ENCODE data around the gene HS3ST4. TPM values are rescaled to one million over a fixed set of nuclear protein-coding genes. Genes with fewer than 3 reads are reported as not detected.

The HS3ST4 gene
- total RNA-seq, 1 experiment from 2014 or later: not detected

DNA sequence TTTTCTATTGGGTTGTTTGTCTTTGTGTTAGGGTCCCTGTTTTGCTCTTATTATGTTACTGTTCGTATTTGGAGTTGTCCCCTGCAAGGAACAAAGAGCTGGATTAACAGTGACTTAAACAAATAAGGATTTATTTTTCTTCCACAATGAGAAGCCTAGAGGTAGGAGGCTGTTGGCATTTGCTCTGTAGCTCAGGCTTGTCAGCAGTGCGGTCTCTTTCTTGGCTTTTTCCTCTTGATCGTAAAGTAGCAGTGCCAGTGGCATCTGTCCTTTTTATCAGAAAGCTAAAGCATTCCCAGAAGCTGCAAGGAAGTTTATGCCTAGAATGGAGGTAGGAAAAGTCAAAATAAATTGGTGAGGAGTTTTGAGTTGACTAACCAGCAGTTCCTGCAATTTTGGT lies 154.1 kb downstream of the HS3ST4 start:
- no peaks in the 10 kb centered on the region for H3K27me3 ChIP-seq (ENCODE audit: insufficient read depth, low read length)
- H3K79me2 ChIP-seq (ENCODE audit: insufficient read depth, low read length): no peaks in the 10 kb centered on the region
- intact Hi-C loops (cut with micrococcal nuclease): loop anchor here (1.0 kb wide), 1 partner anchor 15 kb away; no protein-coding TSS in a partner anchor
- POLR2A ChIA-PET: no interaction called here
- no TSS peak for BruUV-seq (replicated peaks)
- H3K4me1 ChIP-seq (ENCODE audit: control insufficient read depth in 1 of 2, insufficient read depth in 2 of 2, low read length in 2 of 2): no peaks in the 10 kb centered on the region
- ATAC-seq (no peak), DNase-seq (ENCODE audit: low read depth, low spot score) (no peak)
- no peak overlapping the region for H3K4me3 ChIP-seq (replicated peaks in 1 of 2; ENCODE audit: low read depth in 1 of 2, low read length in 2 of 2)
- RAD21 ChIA-PET (ENCODE audit: low non-redundant PET in 1 of 2, low total read pairs in 2 of 2, uncharacterized antibody in 2 of 2, unreplicated experiment in 2 of 2): no interaction called here
- H3K27ac ChIP-seq (ENCODE audit: low read depth, low read length): no peak overlapping the region
- H3K9ac ChIP-seq (ENCODE audit: low read length): no peak overlapping the region
- H3K9me3 ChIP-seq (ENCODE audit: control insufficient read depth in 1 of 2, insufficient read depth in 1 of 2, low read depth in 1 of 2, low read length in 2 of 2): no peaks in the 10 kb centered on the region
- H3K9me2 ChIP-seq (ENCODE audit: insufficient read depth): no peaks in the 10 kb centered on the region
- no peak for TF ChIP-seq YY1 (IDR thresholded peaks at IDR 0.05; ENCODE audit: extremely low read depth, insufficient replicate concordance, low read depth, low read length)
- TF ChIP-seq, protein P1, sequence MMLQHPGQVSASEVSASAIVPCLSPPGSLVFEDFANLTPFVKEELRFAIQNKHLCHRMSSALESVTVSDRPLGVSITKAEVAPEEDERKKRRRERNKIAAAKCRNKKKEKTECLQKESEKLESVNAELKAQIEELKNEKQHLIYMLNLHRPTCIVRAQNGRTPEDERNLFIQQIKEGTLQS (IDR thresholded peaks at IDR 0.05): no peak
- TF ChIP-seq CBX3 (IDR thresholded peaks at IDR 0.05; ENCODE audit: low read depth): no peak
- TF ChIP-seq POLR2AphosphoS5 (IDR thresholded peaks at IDR 0.05; ENCODE audit: low read depth, low read length): no peak
- CTCF ChIA-PET: no interaction called here
- H3K4me2 ChIP-seq (ENCODE audit: low read length): no peak overlapping the region
- H3K36me3 ChIP-seq (ENCODE audit: control insufficient read depth in 1 of 2, insufficient read depth in 2 of 2, low read length in 2 of 2): no peaks in the 10 kb centered on the region
- no peak overlapping the region for H2AFZ ChIP-seq (ENCODE audit: low read depth, low read length, poor library complexity, severe bottlenecking)
- no peaks in the 10 kb centered on the region for H4K20me1 ChIP-seq (ENCODE audit: insufficient read depth)

DNA sequence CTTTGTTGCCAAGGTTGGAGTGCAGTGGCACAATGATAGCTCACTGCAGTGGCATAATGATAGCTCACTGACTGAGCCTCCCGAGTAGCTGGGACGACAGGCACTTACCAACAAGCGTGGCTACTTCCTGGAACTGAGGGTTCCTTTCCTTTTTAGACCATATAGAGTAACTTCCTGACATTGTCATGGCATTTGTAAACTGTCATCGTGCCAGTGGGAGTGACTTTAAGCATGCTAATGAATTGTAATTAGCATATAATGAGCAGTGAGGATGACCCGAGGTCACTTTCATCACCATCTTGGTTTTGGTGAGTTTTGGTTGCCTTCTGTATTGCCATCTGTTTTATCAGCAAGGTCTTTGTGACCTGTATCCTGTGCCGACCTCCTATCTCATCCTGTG lies 162.4 kb downstream of the HS3ST4 start:
- ATAC-seq (no peak), DNase-seq (ENCODE audit: low read depth, low spot score) (no peak)
- Histone ChIP-seq H3K4me3 (replicated peaks in 1 of 2; ENCODE audit: low read depth in 1 of 2, low read length in 2 of 2) (no peak overlapping the region), H2AFZ (ENCODE audit: low read depth, low read length, poor library complexity, severe bottlenecking) (no peak overlapping the region), H3K4me2 (ENCODE audit: low read length) (no peak overlapping the region), H3K4me1 (ENCODE audit: control insufficient read depth in 1 of 2, insufficient read depth in 2 of 2, low read length in 2 of 2) (no peaks in the 10 kb centered on the region), H3K27me3 (ENCODE audit: insufficient read depth, low read length) (no peaks in the 10 kb centered on the region), H3K9ac (ENCODE audit: low read length) (no peak overlapping the region), H3K36me3 (ENCODE audit: control insufficient read depth in 1 of 2, insufficient read depth in 2 of 2, low read length in 2 of 2) (no peaks in the 10 kb centered on the region), H3K9me3 (ENCODE audit: control insufficient read depth in 1 of 2, insufficient read depth in 1 of 2, low read depth in 1 of 2, low read length in 2 of 2) (no peaks in the 10 kb centered on the region), H4K20me1 (ENCODE audit: insufficient read depth) (no peaks in the 10 kb centered on the region), H3K9me2 (ENCODE audit: insufficient read depth) (no peaks in the 10 kb centered on the region), H3K27ac (ENCODE audit: low read depth, low read length) (no peak overlapping the region), H3K79me2 (ENCODE audit: insufficient read depth, low read length) (no peaks in the 10 kb centered on the region)
- intact Hi-C loops (cut with micrococcal nuclease): loop anchor here (2.0 kb wide), 1 partner anchor 65 kb away; no protein-coding TSS in a partner anchor
- RAD21 ChIA-PET (ENCODE audit: low non-redundant PET in 1 of 2, low total read pairs in 2 of 2, uncharacterized antibody in 2 of 2, unreplicated experiment in 2 of 2): no interaction called here
- no TSS peak for BruUV-seq (replicated peaks)
- TF ChIP-seq, protein P2, sequence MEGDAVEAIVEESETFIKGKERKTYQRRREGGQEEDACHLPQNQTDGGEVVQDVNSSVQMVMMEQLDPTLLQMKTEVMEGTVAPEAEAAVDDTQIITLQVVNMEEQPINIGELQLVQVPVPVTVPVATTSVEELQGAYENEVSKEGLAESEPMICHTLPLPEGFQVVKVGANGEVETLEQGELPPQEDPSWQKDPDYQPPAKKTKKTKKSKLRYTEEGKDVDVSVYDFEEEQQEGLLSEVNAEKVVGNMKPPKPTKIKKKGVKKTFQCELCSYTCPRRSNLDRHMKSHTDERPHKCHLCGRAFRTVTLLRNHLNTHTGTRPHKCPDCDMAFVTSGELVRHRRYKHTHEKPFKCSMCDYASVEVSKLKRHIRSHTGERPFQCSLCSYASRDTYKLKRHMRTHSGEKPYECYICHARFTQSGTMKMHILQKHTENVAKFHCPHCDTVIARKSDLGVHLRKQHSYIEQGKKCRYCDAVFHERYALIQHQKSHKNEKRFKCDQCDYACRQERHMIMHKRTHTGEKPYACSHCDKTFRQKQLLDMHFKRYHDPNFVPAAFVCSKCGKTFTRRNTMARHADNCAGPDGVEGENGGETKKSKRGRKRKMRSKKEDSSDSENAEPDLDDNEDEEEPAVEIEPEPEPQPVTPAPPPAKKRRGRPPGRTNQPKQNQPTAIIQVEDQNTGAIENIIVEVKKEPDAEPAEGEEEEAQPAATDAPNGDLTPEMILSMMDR (IDR thresholded peaks at IDR 0.05 in 2 of 3, conservative IDR thresholded peaks at IDR 0.05 in 1 of 3; ENCODE audit: borderline replicate concordance in 1 of 3, insufficient read depth in 1 of 3, low read depth in 2 of 3, low read length in 2 of 3): no peak
- TF ChIP-seq TCF7L2 (IDR thresholded peaks at IDR 0.05; ENCODE audit: borderline replicate concordance, extremely low read depth, insufficient read depth, insufficient read length): no peak
- no peak for TF ChIP-seq ZFX (IDR thresholded peaks at IDR 0.05)
- no peak for TF ChIP-seq SRF (IDR thresholded peaks at IDR 0.05; ENCODE audit: low read depth)
- TF ChIP-seq YY1 (IDR thresholded peaks at IDR 0.05; ENCODE audit: extremely low read depth, insufficient replicate concordance, low read depth, low read length): no peak
- TF ChIP-seq, protein P1 (IDR thresholded peaks at IDR 0.05): no peak
- TF ChIP-seq, protein P3, sequence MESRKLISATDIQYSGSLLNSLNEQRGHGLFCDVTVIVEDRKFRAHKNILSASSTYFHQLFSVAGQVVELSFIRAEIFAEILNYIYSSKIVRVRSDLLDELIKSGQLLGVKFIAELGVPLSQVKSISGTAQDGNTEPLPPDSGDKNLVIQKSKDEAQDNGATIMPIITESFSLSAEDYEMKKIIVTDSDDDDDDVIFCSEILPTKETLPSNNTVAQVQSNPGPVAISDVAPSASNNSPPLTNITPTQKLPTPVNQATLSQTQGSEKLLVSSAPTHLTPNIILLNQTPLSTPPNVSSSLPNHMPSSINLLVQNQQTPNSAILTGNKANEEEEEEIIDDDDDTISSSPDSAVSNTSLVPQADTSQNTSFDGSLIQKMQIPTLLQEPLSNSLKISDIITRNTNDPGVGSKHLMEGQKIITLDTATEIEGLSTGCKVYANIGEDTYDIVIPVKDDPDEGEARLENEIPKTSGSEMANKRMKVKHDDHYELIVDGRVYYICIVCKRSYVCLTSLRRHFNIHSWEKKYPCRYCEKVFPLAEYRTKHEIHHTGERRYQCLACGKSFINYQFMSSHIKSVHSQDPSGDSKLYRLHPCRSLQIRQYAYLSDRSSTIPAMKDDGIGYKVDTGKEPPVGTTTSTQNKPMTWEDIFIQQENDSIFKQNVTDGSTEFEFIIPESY (IDR thresholded peaks at IDR 0.05; ENCODE audit: extremely low read depth, insufficient replicate concordance, low read length): no peak
- TF ChIP-seq JUND (IDR thresholded peaks at IDR 0.05): no peak
- TF ChIP-seq EGR1 (IDR thresholded peaks at IDR 0.05; ENCODE audit: low read depth): no peak
- no peak for TF ChIP-seq POLR2A (IDR thresholded peaks at IDR 0.05; ENCODE audit: borderline replicate concordance, extremely low read depth, insufficient read depth, insufficient read length)
- no peak for TF ChIP-seq SP1 (IDR thresholded peaks at IDR 0.05; ENCODE audit: low read depth)
- TF ChIP-seq ELF1 (IDR thresholded peaks at IDR 0.05; ENCODE audit: borderline replicate concordance, low read depth): no peak
- CTCF ChIA-PET: no interaction called here
- POLR2A ChIA-PET: no interaction called here

Measured in HCT116 (cell line).